ENCODE results near the gene KSR2.

KSR2 gene

GRCh38 chr12:117900561-117900960 lies 68.2 kb downstream of the KSR2 start:
- peaks cover 13% of the 10 kb centered on the region for H3K4me1 ChIP-seq (ENCODE audit: insufficient read depth, low read length, severe bottlenecking)

DNA sequence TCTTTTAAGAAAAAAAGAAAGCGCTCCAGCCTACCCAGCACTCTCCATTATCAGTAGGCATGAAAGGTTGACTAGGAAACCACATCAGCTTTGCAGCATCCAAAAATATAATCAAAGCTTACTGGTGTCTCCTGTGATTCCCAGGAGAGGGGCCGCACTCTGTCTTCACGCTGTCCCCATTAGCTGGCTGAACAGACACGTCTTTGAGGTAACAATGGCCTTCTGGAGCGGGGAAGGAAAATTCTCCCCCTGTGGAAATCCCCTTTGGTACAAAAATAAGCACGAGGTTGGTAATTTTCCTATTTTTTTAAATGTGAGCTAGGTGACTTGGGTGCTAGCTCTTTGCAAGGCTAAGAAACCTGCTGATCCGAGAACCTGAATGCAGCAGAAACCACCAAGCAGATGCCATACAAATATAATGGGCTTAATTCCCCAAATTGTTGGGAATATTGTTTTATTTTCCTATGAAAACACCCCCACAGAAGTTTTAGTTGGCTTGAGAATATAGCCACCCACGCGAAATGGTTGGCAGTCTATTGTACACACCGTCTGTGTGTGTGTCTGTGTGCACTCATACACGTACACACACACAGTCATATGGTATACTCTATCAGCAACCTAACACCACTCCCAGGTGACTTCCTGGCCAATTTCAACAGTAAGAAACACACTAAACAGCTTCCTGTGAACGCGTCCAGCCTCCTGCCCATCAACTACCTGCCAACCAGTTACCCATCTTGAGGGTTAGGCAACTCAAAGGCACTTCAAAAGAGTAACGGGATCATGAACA lies 71.2 kb downstream of the KSR2 start:
- Histone ChIP-seq H2AFZ (ENCODE audit: low read length) (no peak overlapping the region), H3K4me3 (ENCODE audit: low read depth, low read length, poor library complexity, severe bottlenecking) (no peak overlapping the region), H3F3A (ENCODE audit: insufficient read depth, low read length) (no peaks in the 10 kb centered on the region), H4K20me1 (ENCODE audit: insufficient read depth, low read length) (no peaks in the 10 kb centered on the region), H3K4me1 (ENCODE audit: insufficient read depth, low read length, severe bottlenecking) (peaks cover 13% of the 10 kb centered on the region), H3K79me2 (ENCODE audit: insufficient read depth, low read length) (no peaks in the 10 kb centered on the region), H3K27me3 (ENCODE audit: insufficient read depth, low read length) (no peaks in the 10 kb centered on the region), H3K36me3 (ENCODE audit: insufficient read depth, low read length) (no peaks in the 10 kb centered on the region), H3K4me2 (ENCODE audit: low read length) (no peak overlapping the region), H3K9ac (ENCODE audit: low read length) (no peak overlapping the region), H3K27ac (ENCODE audit: low read depth, low read length, poor library complexity, severe bottlenecking) (peak overlapping the region; percentile 23), H3K9me2 (ENCODE audit: low read depth, low read length) (no peaks in the 10 kb centered on the region), H3K9me3 (ENCODE audit: low read length) (no peaks in the 10 kb centered on the region)
- no peak for TF ChIP-seq EZH2 (IDR thresholded peaks at IDR 0.05; ENCODE audit: borderline replicate concordance, low read length)
- TF ChIP-seq, protein P1, sequence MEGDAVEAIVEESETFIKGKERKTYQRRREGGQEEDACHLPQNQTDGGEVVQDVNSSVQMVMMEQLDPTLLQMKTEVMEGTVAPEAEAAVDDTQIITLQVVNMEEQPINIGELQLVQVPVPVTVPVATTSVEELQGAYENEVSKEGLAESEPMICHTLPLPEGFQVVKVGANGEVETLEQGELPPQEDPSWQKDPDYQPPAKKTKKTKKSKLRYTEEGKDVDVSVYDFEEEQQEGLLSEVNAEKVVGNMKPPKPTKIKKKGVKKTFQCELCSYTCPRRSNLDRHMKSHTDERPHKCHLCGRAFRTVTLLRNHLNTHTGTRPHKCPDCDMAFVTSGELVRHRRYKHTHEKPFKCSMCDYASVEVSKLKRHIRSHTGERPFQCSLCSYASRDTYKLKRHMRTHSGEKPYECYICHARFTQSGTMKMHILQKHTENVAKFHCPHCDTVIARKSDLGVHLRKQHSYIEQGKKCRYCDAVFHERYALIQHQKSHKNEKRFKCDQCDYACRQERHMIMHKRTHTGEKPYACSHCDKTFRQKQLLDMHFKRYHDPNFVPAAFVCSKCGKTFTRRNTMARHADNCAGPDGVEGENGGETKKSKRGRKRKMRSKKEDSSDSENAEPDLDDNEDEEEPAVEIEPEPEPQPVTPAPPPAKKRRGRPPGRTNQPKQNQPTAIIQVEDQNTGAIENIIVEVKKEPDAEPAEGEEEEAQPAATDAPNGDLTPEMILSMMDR (IDR thresholded peaks at IDR 0.05; ENCODE audit: low read length): no peak

More at GRCh38 chr12:117900561-117900960, 68.2 kb downstream of the KSR2 start:
- H3K36me3 ChIP-seq (ENCODE audit: insufficient read depth, low read length): no peaks in the 10 kb centered on the region
- TF ChIP-seq, protein P1 (IDR thresholded peaks at IDR 0.05; ENCODE audit: low read length): no peak
- no peak for TF ChIP-seq EZH2 (IDR thresholded peaks at IDR 0.05; ENCODE audit: borderline replicate concordance, low read length)
- H3K9me2 ChIP-seq (ENCODE audit: low read depth, low read length): no peaks in the 10 kb centered on the region
- no peaks in the 10 kb centered on the region for H3F3A ChIP-seq (ENCODE audit: insufficient read depth, low read length)
- no peak overlapping the region for H3K9ac ChIP-seq (ENCODE audit: low read length)
- H3K9me3 ChIP-seq (ENCODE audit: low read length): no peaks in the 10 kb centered on the region
- no peaks in the 10 kb centered on the region for H3K79me2 ChIP-seq (ENCODE audit: insufficient read depth, low read length)
- no peak overlapping the region for H3K27ac ChIP-seq (ENCODE audit: low read depth, low read length, poor library complexity, severe bottlenecking)
- no peaks in the 10 kb centered on the region for H3K27me3 ChIP-seq (ENCODE audit: insufficient read depth, low read length)
- H3K4me2 ChIP-seq (ENCODE audit: low read length): no peak overlapping the region
- H2AFZ ChIP-seq (ENCODE audit: low read length): no peak overlapping the region
- no peak overlapping the region for H3K4me3 ChIP-seq (ENCODE audit: low read depth, low read length, poor library complexity, severe bottlenecking)
- no peaks in the 10 kb centered on the region for H4K20me1 ChIP-seq (ENCODE audit: insufficient read depth, low read length)

DNA sequence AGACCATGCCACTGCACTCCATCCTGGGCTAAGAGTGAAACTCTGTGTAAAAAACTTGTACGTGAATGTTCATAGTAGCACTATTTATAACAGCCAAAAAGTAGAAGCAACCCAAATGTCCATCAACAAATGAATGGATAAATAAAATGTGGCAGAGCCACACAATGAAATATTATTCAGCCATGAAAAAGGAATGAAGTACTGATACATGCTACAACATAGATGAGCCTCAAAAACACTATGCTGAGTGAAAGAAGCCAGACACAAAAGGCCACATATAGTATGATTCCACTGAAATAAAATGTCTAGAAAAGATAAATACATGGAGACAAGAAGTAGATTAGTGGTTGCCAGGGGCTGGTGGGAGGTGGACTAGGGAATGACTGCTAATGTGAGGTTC lies 72.8 kb downstream of the KSR2 start:
- H3K9me3 ChIP-seq (ENCODE audit: low read length): no peaks in the 10 kb centered on the region
- H3F3A ChIP-seq (ENCODE audit: insufficient read depth, low read length): no peaks in the 10 kb centered on the region
- no peaks in the 10 kb centered on the region for H3K79me2 ChIP-seq (ENCODE audit: insufficient read depth, low read length)
- no peaks in the 10 kb centered on the region for H3K9me2 ChIP-seq (ENCODE audit: low read depth, low read length)
- H3K27me3 ChIP-seq (ENCODE audit: insufficient read depth, low read length): no peaks in the 10 kb centered on the region
- peaks cover 13% of the 10 kb centered on the region for H3K4me1 ChIP-seq (ENCODE audit: insufficient read depth, low read length, severe bottlenecking)
- TF ChIP-seq, protein P1 (IDR thresholded peaks at IDR 0.05; ENCODE audit: low read length): no peak
- no peak for TF ChIP-seq EZH2 (IDR thresholded peaks at IDR 0.05; ENCODE audit: borderline replicate concordance, low read length)
- H3K36me3 ChIP-seq (ENCODE audit: insufficient read depth, low read length): no peaks in the 10 kb centered on the region
- no peak overlapping the region for H3K4me3 ChIP-seq (ENCODE audit: low read depth, low read length, poor library complexity, severe bottlenecking)
- H3K4me2 ChIP-seq (ENCODE audit: low read length): no peak overlapping the region
- no peak overlapping the region for H2AFZ ChIP-seq (ENCODE audit: low read length)
- no peak overlapping the region for H3K9ac ChIP-seq (ENCODE audit: low read length)
- no peak overlapping the region for H3K27ac ChIP-seq (ENCODE audit: low read depth, low read length, poor library complexity, severe bottlenecking)
- no peaks in the 10 kb centered on the region for H4K20me1 ChIP-seq (ENCODE audit: insufficient read depth, low read length)
